ENCODE measurements around the gene KPTN. TPM values are rescaled to one million over a fixed set of nuclear protein-coding genes. Genes with fewer than 3 reads are reported as not detected.

KPTN gene
- total and polyA plus RNA-seq, 2 donors (not counting 1 experiment from before 2014, with no cell fraction given) = 8.1 to 11.4 TPM

- no peak for DNase-seq
- Histone ChIP-seq H2AFZ (ENCODE audit: insufficient read depth, low read depth, low read length, poor library complexity, severe bottlenecking) (peak overlapping the region; percentile 78), H3K4me3 (ENCODE audit: control extremely low read depth in 1 of 5, extremely low read depth in 1 of 5, insufficient read depth in 1 of 5, low read depth in 2 of 5, low read length in 4 of 5) (peak overlapping the region in 2 of 5 experiments; percentile 25 to 45), H3K79me2 (ENCODE audit: control insufficient read depth, insufficient read depth, low read length) (no peaks in the 10 kb centered on the region), H3K9ac (ENCODE audit: low read length) (peak overlapping the region; percentile 39), H3K9me3 (ENCODE audit: control extremely low read depth in 1 of 3, control insufficient read depth in 2 of 3, insufficient read depth in 1 of 3, low read length in 2 of 3) (peaks cover 0 to 44% (median 6%) of the 10 kb centered on the region in 3 donors), H4K20me1 (ENCODE audit: control insufficient read depth, insufficient read depth, low read length, poor library complexity, severe bottlenecking) (no peaks in the 10 kb centered on the region), H3K36me3 (replicated peaks in 1 of 2; ENCODE audit: control extremely low read depth in 1 of 2, control insufficient read depth in 1 of 2, extremely low read depth in 1 of 2, insufficient read depth in 2 of 2, low read length in 1 of 2) (no peaks in the 10 kb centered on the region), H3K27me3 (replicated peaks in 1 of 4; ENCODE audit: control extremely low read depth in 1 of 4, control insufficient read depth in 3 of 4, insufficient read depth in 4 of 4, low read length in 3 of 4) (peaks cover 0 to 87% (median 48%) of the 10 kb centered on the region in 4 experiments), H3K4me2 (replicated peaks; ENCODE audit: low read depth, low read length, poor library complexity, severe bottlenecking) (peak overlapping the region; percentile 84), H3K27ac (ENCODE audit: low read length in 2 of 2) (no peak overlapping the region), H3K4me1 (ENCODE audit: control insufficient read depth in 2 of 2, insufficient read depth in 2 of 2, low read length in 2 of 2) (peaks cover 32 to 42% of the 10 kb centered on the region in 2 donors)
- TF ChIP-seq, protein P1, sequence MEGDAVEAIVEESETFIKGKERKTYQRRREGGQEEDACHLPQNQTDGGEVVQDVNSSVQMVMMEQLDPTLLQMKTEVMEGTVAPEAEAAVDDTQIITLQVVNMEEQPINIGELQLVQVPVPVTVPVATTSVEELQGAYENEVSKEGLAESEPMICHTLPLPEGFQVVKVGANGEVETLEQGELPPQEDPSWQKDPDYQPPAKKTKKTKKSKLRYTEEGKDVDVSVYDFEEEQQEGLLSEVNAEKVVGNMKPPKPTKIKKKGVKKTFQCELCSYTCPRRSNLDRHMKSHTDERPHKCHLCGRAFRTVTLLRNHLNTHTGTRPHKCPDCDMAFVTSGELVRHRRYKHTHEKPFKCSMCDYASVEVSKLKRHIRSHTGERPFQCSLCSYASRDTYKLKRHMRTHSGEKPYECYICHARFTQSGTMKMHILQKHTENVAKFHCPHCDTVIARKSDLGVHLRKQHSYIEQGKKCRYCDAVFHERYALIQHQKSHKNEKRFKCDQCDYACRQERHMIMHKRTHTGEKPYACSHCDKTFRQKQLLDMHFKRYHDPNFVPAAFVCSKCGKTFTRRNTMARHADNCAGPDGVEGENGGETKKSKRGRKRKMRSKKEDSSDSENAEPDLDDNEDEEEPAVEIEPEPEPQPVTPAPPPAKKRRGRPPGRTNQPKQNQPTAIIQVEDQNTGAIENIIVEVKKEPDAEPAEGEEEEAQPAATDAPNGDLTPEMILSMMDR (IDR thresholded peaks at IDR 0.05) = no peak
- no peak for TF ChIP-seq EZH2 (IDR thresholded peaks at IDR 0.05; ENCODE audit: borderline replicate concordance, insufficient read depth, low read depth, low read length, poor library complexity, severe bottlenecking)
- WGBS (ENCODE audit: insufficient coverage) = no CpG with 5 or more reads among the region's 4 CpGs
- POLR2A ChIA-PET = interaction anchor here (0.7 kb wide), 1 partner anchor 11 kb away, joined by 4 read pairs; no protein-coding TSS in a partner anchor
- intact Hi-C loops (cut with micrococcal nuclease) = no loop called here
- no peak for ATAC-seq (ENCODE audit: low read depth)
- H3K27me3 Mint-ChIP-seq = peaks cover 82% of the 10 kb centered on the region
- CTCF ChIA-PET = interaction anchor here (0.9 to 2.1 kb wide), 3 partner anchors 8 to 252 kb away, joined by 3 to 9 read pairs (median 3); no protein-coding TSS in a partner anchor
- H3K27ac Mint-ChIP-seq = no peak overlapping the region
- peaks cover 28% of the 10 kb centered on the region for H3K4me1 Mint-ChIP-seq
- H3K9me3 Mint-ChIP-seq (ENCODE audit: insufficient read depth) = no peaks in the 10 kb centered on the region
- peak overlapping the region; percentile 71 for H3K4me3 Mint-ChIP-seq
These were observed 38.5 kb downstream of the KPTN start for GRCh38 chr19:47445527-47445926.

DNA sequence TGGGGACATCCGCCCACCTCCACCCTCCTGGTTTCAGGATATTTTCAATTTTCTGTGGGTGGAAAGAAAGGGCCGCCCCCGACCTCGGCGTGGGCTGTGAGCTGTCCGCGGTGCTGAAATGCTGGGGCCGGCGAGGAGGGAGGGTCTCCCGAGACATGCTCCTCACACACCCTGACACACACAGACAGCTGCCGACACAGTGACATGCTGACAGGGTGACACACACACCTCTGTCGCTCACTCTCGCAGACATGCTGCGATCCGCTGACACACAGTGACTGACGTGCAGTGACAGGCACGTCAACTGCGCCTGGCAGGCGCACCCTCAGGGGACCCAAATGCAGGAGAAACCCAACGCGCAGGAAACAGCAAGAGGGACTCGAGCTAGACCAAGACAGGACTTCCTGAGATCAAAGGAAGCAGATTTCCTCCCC lies 39.6 kb downstream of the KPTN start:
- Mint-ChIP-seq H3K9me3 (ENCODE audit: insufficient read depth) (no peaks in the 10 kb centered on the region), H3K27ac (no peak overlapping the region), H3K4me3 (no peak overlapping the region), H3K27me3 (peaks cover 76% of the 10 kb centered on the region), H3K4me1 (peaks cover 28% of the 10 kb centered on the region)
- H3K4me3 ChIP-seq (ENCODE audit: control extremely low read depth in 1 of 5, extremely low read depth in 1 of 5, insufficient read depth in 1 of 5, low read depth in 2 of 5, low read length in 4 of 5) = no peak overlapping the region
- ChIA-PET POLR2A (no interaction called here), CTCF (interaction anchor here (1.5 kb wide), 1 partner anchor 254 kb away, joined by 3 read pairs; no protein-coding TSS in a partner anchor)
- H3K79me2 ChIP-seq (ENCODE audit: control insufficient read depth, insufficient read depth, low read length) = no peaks in the 10 kb centered on the region
- H4K20me1 ChIP-seq (ENCODE audit: control insufficient read depth, insufficient read depth, low read length, poor library complexity, severe bottlenecking) = no peaks in the 10 kb centered on the region
- DNase-seq = no peak
- no peak overlapping the region for H2AFZ ChIP-seq (ENCODE audit: insufficient read depth, low read depth, low read length, poor library complexity, severe bottlenecking)
- no peak overlapping the region for H3K4me2 ChIP-seq (replicated peaks; ENCODE audit: low read depth, low read length, poor library complexity, severe bottlenecking)
- H3K9me3 ChIP-seq (ENCODE audit: control extremely low read depth in 1 of 3, control insufficient read depth in 2 of 3, insufficient read depth in 1 of 3, low read length in 2 of 3) = peaks cover 0 to 44% (median 6%) of the 10 kb centered on the region in 3 donors
- H3K9ac ChIP-seq (ENCODE audit: low read length) = no peak overlapping the region
- 26% methylated on average over 18 of the region's 22 CpGs for WGBS (ENCODE audit: insufficient coverage)
- H3K27me3 ChIP-seq (replicated peaks in 1 of 4; ENCODE audit: control extremely low read depth in 1 of 4, control insufficient read depth in 3 of 4, insufficient read depth in 4 of 4, low read length in 3 of 4) = peaks cover 0 to 86% (median 48%) of the 10 kb centered on the region in 4 experiments
- peaks cover 32 to 42% of the 10 kb centered on the region in 2 donors for H3K4me1 ChIP-seq (ENCODE audit: control insufficient read depth in 2 of 2, insufficient read depth in 2 of 2, low read length in 2 of 2)
- TF ChIP-seq, protein P1 (IDR thresholded peaks at IDR 0.05) = no peak
- TF ChIP-seq EZH2 (IDR thresholded peaks at IDR 0.05; ENCODE audit: borderline replicate concordance, insufficient read depth, low read depth, low read length, poor library complexity, severe bottlenecking) = no peak
- H3K27ac ChIP-seq (ENCODE audit: low read length in 2 of 2) = no peak overlapping the region
- no peak for ATAC-seq (ENCODE audit: low read depth)
- H3K36me3 ChIP-seq (replicated peaks in 1 of 2; ENCODE audit: control extremely low read depth in 1 of 2, control insufficient read depth in 1 of 2, extremely low read depth in 1 of 2, insufficient read depth in 2 of 2, low read length in 1 of 2) = no peaks in the 10 kb centered on the region
- intact Hi-C loops (cut with micrococcal nuclease) = no loop called here
